GM12801 (cell line): Measurements from ENCODE around the gene CFAP99.

Source experiments
- CTCF ChIP-seq: IDR thresholded peaks from one replicate; pipeline ENCODE4 v1.5.1; 2011; ENCODE audit warnings: control low read depth; ENCODE audit not compliant: insufficient read length; ENCODE audit errors: extremely low read depth

Gene CFAP99

GRCh38 chr4:2378401-2378800, 40.4 kb upstream of the CFAP99 start:
- no peak for TF ChIP-seq CTCF

- TF ChIP-seq CTCF, result no peak
These were observed 39.9 kb upstream of the CFAP99 start for GRCh38 chr4:2378898-2379297.

GRCh38 chr4:2383760-2384159, 35.0 kb upstream of the CFAP99 start:
- TF ChIP-seq CTCF, result no peak

- no peak for TF ChIP-seq CTCF
These were observed 34.5 kb upstream of the CFAP99 start for GRCh38 chr4:2384245-2384644.

GRCh38 chr4:2385516-2385915, 33.2 kb upstream of the CFAP99 start:
- TF ChIP-seq CTCF, result no peak

DNA sequence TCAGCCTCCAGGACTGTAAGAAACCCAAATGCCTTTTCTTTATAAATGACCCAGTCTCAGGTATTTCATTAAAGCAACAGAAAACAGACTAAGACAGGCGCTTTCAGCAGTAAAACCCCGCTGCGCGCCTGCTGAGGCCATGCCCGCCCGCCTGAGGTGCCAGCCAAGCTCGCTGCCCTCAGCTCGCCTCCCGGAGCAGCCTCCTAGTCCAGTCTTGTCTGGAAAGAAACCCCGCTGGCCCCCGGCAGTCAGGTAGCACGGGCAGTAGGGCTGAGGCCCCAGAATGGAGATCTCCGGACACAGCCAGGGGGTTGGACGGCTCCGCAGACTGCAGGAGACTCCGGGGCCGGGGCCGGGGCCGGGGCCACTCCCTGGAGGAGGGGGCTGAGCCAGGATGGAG, 32.0 kb upstream of the CFAP99 start:
- no peak for TF ChIP-seq CTCF

GRCh38 chr4:2387218-2387617, 31.5 kb upstream of the CFAP99 start:
- no peak for TF ChIP-seq CTCF

- no peak for TF ChIP-seq CTCF
These were observed 30.9 kb upstream of the CFAP99 start for GRCh38 chr4:2387829-2388228.
